ENCODE results near the gene CHRD. TPM values are rescaled to one million over a fixed set of nuclear protein-coding genes. Genes with fewer than 3 reads are reported as not detected.
A peak's percentile ranks its signal among the peaks of the same experiment; 100 is the strongest.

CHRD gene
- total and polyA plus RNA-seq, 9 of the 15 experiments (the other 6 are each of a cell fraction or from before 2014, with no cell fraction given): 0.11 to 1.3 (median 0.59) TPM; not detected in 3

GRCh38 chr3:184335661-184336546, 44.0 kb upstream of the CHRD start (continued):
- TF ChIP-seq ARID3A (IDR thresholded peaks at IDR 0.05; ENCODE audit: borderline replicate concordance, low read depth, low read length): no peak
- TF ChIP-seq CHD1 (IDR thresholded peaks at IDR 0.05; ENCODE audit: low read length): peak; percentile 51
- no peak for TF ChIP-seq ZNF253 (CRISPR knock-in tag; conservative IDR thresholded peaks at IDR 0.05)
- TF ChIP-seq SMARCB1 (IDR thresholded peaks at IDR 0.05; ENCODE audit: insufficient read length, low read depth): no peak
- no peak; the same call in 1 of the 2 replicates for TF ChIP-seq HOXB6 (CRISPR knock-in tag; IDR thresholded peaks at IDR 0.05; ENCODE audit: borderline replicate concordance)
- TF ChIP-seq TFAM (CRISPR knock-in tag; conservative IDR thresholded peaks at IDR 0.05): no peak
- 0 out of 2 replicates have a peak, but pooled peaks have one; percentile 33 for TF ChIP-seq KAT7 (CRISPR knock-in tag; IDR thresholded peaks at IDR 0.05; ENCODE audit: borderline replicate concordance)
- TF ChIP-seq HCFC1 (IDR thresholded peaks at IDR 0.05; ENCODE audit: low read depth, low read length): no peak
- TF ChIP-seq ZFP36 (IDR thresholded peaks at IDR 0.05; ENCODE audit: low read depth, low read length, partially characterized antibody): no peak
- no peak for TF ChIP-seq MXI1 (IDR thresholded peaks at IDR 0.05; ENCODE audit: low read depth, low read length)
- TF ChIP-seq MCM5 (IDR thresholded peaks at IDR 0.05; ENCODE audit: low read depth): no peak
- TF ChIP-seq CEBPZ (IDR thresholded peaks at IDR 0.05; ENCODE audit: borderline replicate concordance, low read depth, low read length): no peak
- TF ChIP-seq RNF219 (CRISPR knock-in tag; IDR thresholded peaks at IDR 0.05): no peak
- peak; percentile 85; the same call in 1 of the 2 replicates for TF ChIP-seq POLR2A (conservative IDR thresholded peaks at IDR 0.05)
- no peak for TF ChIP-seq SFPQ (IDR thresholded peaks at IDR 0.05; ENCODE audit: low read depth, low read length)
- 0 out of 2 replicates have a peak, but pooled peaks have one; percentile 61 for TF ChIP-seq ATF2 (CRISPR knock-in tag; IDR thresholded peaks at IDR 0.05)

Measured in K562 (cell line).